Measurements from ENCODE around the gene SPEF2. TPM values are rescaled to one million over a fixed set of nuclear protein-coding genes. Genes with fewer than 3 reads are reported as not detected.

Gene SPEF2
- total RNA-seq, 3 donors from 2014 or later = 8.2 to 35.9 (median 11.5) TPM

GRCh38 chr5:35640623-35641022 lies 23.0 kb downstream of the SPEF2 start:
- H3K27ac ChIP-seq = no peak overlapping the region
- intact Hi-C loops (cut with DNase I; ENCODE audit: low total_unique reads) = no loop called here
- no peak for DNase-seq (ENCODE audit: low spot score in 2 of 2)
- no peaks in the 10 kb centered on the region for H3K9me3 ChIP-seq
- no peak overlapping the region for H3K4me3 ChIP-seq
- no peaks in the 10 kb centered on the region for H3K27me3 ChIP-seq
- H3K36me3 ChIP-seq = no peaks in the 10 kb centered on the region
- TF ChIP-seq POLR2AphosphoS5 (IDR thresholded peaks at IDR 0.05) (no peak), POLR2A (IDR thresholded peaks at IDR 0.05) (no peak)
- TF ChIP-seq, protein P1, sequence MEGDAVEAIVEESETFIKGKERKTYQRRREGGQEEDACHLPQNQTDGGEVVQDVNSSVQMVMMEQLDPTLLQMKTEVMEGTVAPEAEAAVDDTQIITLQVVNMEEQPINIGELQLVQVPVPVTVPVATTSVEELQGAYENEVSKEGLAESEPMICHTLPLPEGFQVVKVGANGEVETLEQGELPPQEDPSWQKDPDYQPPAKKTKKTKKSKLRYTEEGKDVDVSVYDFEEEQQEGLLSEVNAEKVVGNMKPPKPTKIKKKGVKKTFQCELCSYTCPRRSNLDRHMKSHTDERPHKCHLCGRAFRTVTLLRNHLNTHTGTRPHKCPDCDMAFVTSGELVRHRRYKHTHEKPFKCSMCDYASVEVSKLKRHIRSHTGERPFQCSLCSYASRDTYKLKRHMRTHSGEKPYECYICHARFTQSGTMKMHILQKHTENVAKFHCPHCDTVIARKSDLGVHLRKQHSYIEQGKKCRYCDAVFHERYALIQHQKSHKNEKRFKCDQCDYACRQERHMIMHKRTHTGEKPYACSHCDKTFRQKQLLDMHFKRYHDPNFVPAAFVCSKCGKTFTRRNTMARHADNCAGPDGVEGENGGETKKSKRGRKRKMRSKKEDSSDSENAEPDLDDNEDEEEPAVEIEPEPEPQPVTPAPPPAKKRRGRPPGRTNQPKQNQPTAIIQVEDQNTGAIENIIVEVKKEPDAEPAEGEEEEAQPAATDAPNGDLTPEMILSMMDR (IDR thresholded peaks at IDR 0.05) = no peak
- H3K4me1 ChIP-seq = no peaks in the 10 kb centered on the region

GRCh38 chr5:35644543-35644942 lies 26.9 kb downstream of the SPEF2 start:
- H3K4me1 ChIP-seq = no peaks in the 10 kb centered on the region
- H3K9me3 ChIP-seq = no peaks in the 10 kb centered on the region
- H3K27me3 ChIP-seq = no peaks in the 10 kb centered on the region
- intact Hi-C loops (cut with DNase I; ENCODE audit: low total_unique reads) = no loop called here
- H3K27ac ChIP-seq = no peak overlapping the region
- DNase-seq (ENCODE audit: low spot score in 2 of 2) = no peak
- no peak overlapping the region for H3K4me3 ChIP-seq
- no peaks in the 10 kb centered on the region for H3K36me3 ChIP-seq
- TF ChIP-seq POLR2A (IDR thresholded peaks at IDR 0.05) = no peak
- no peak for TF ChIP-seq POLR2AphosphoS5 (IDR thresholded peaks at IDR 0.05)
- TF ChIP-seq, protein P1 (IDR thresholded peaks at IDR 0.05) = no peak

- H3K4me1 ChIP-seq = no peaks in the 10 kb centered on the region
- H3K36me3 ChIP-seq = no peaks in the 10 kb centered on the region
- H3K27me3 ChIP-seq = no peaks in the 10 kb centered on the region
- no peaks in the 10 kb centered on the region for H3K9me3 ChIP-seq
- intact Hi-C loops (cut with DNase I; ENCODE audit: low total_unique reads) = no loop called here
- no peak for DNase-seq (ENCODE audit: low spot score in 2 of 2)
- no peak overlapping the region for H3K27ac ChIP-seq
- H3K4me3 ChIP-seq = no peak overlapping the region
- TF ChIP-seq POLR2A (IDR thresholded peaks at IDR 0.05) (no peak), POLR2AphosphoS5 (IDR thresholded peaks at IDR 0.05) (no peak)
- TF ChIP-seq, protein P1 (IDR thresholded peaks at IDR 0.05) = no peak
Measured at GRCh38 chr5:35647128-35647527, 29.5 kb downstream of the SPEF2 start.

DNA sequence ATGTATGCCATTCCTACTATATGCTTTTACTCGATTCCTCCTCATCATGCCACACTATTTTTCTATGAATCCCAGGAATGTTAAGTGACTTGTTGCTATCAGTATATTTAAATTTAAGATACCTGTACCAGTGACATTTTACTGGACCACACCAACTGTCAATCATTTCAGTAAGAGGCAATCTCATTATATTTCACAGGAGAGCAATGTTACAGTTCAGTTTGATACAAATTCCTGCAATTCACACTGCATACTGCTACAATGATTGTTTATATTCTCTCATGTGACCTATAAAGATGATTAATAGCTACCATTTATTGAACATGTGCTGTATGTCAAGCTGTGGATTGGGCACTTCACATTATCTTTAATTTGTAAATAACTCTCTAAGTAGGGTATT lies 30.0 kb downstream of the SPEF2 start:
- no peak for TF ChIP-seq POLR2A (IDR thresholded peaks at IDR 0.05)
- TF ChIP-seq, protein P1 (IDR thresholded peaks at IDR 0.05) = no peak
- no peak for TF ChIP-seq POLR2AphosphoS5 (IDR thresholded peaks at IDR 0.05)
- Histone ChIP-seq H3K27ac (no peak overlapping the region), H3K9me3 (no peaks in the 10 kb centered on the region), H3K4me3 (no peak overlapping the region), H3K27me3 (no peaks in the 10 kb centered on the region), H3K4me1 (no peaks in the 10 kb centered on the region), H3K36me3 (no peaks in the 10 kb centered on the region)
- DNase-seq (ENCODE audit: low spot score in 2 of 2) = no peak
- intact Hi-C loops (cut with DNase I; ENCODE audit: low total_unique reads) = no loop called here

DNA sequence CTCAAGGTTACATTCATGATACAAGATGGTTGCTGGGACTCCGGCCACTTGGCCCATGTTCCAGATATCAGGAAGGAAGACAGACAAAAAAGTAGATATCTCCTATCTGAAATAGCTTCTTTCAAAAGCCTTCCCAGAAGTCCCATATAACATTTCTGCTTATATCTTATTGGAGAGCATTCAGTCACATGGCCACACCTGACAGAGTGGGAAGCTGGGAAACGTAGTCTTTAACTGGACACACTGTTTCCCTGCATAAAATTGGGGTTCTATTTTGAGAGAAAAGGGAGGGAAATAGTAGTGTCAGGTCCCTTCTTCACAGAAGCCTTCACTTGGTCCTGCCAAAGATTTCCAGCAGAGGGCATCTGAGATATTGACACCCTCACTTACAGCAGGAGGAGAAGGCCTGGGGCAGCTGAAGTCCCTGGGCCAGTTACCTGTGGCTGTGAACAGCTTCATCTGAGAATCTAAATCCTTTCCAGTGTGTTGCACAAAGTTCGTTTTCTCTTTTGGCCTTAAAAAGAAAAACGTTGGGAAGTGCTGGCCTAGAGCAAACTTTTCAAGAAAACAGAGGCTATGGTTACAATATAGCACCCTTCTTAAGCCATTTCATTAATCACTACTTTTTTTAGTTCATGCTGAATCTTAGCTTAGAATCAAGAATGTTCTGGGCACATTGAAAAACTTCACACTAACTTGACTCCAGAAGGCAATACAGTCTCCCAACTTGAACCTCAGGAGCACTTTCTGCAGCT lies 33.5 kb downstream of the SPEF2 start:
- H3K4me3 ChIP-seq = no peak overlapping the region
- no peak overlapping the region for H3K27ac ChIP-seq
- no peaks in the 10 kb centered on the region for H3K4me1 ChIP-seq
- intact Hi-C loops (cut with DNase I; ENCODE audit: low total_unique reads) = no loop called here
- no peaks in the 10 kb centered on the region for H3K36me3 ChIP-seq
- no peak for TF ChIP-seq POLR2A (IDR thresholded peaks at IDR 0.05)
- TF ChIP-seq, protein P1 (IDR thresholded peaks at IDR 0.05) = peak in 1 of 3 donors; percentile 22
- H3K9me3 ChIP-seq = no peaks in the 10 kb centered on the region
- no peak for DNase-seq (ENCODE audit: low spot score in 2 of 2)
- no peaks in the 10 kb centered on the region for H3K27me3 ChIP-seq
